ENCODE results near the gene ANKLE2. TPM values are rescaled to one million over a fixed set of nuclear protein-coding genes. Genes with fewer than 3 reads are reported as not detected.

Gene ANKLE2
- total RNA-seq, 1 donor from 2014 or later, result 136 TPM

GRCh38 chr12:132726386-132726785, 35.2 kb downstream of the ANKLE2 start:
- intact Hi-C loops (cut with micrococcal nuclease), result no loop called here
- TF ChIP-seq CTCF (IDR thresholded peaks at IDR 0.05), result no peak
- peaks cover 90% of the 10 kb centered on the region for H3K36me3 Mint-ChIP-seq (ENCODE audit: low read depth)
- H3K9me3 Mint-ChIP-seq, result no peaks in the 10 kb centered on the region
- no peaks in the 10 kb centered on the region for H3K27me3 Mint-ChIP-seq
- no peaks in the 10 kb centered on the region for H3K4me1 Mint-ChIP-seq
- H3K4me3 Mint-ChIP-seq, result no peak overlapping the region
- CTCF ChIA-PET, result no interaction called here
- no peak for DNase-seq
- no peak overlapping the region for H3K27ac Mint-ChIP-seq
- POLR2A ChIA-PET, result no interaction called here
- ATAC-seq (ENCODE audit: low read depth), result no peak

GRCh38 chr12:132724506-132725241, 37.0 kb downstream of the ANKLE2 start:
- no peak overlapping the region for H3K27ac Mint-ChIP-seq
- H3K27me3 Mint-ChIP-seq, result no peaks in the 10 kb centered on the region
- no peak for TF ChIP-seq CTCF (IDR thresholded peaks at IDR 0.05)
- DNase-seq, result no peak
- ChIA-PET POLR2A (interaction anchor here (0.8 kb wide), 1 partner anchor 11 kb away, joined by 3 read pairs; no protein-coding TSS in a partner anchor), CTCF (no interaction called here)
- H3K9me3 Mint-ChIP-seq, result no peaks in the 10 kb centered on the region
- no peak for ATAC-seq (ENCODE audit: low read depth)
- intact Hi-C loops (cut with micrococcal nuclease), result no loop called here
- H3K4me3 Mint-ChIP-seq, result no peak overlapping the region
- no peaks in the 10 kb centered on the region for H3K4me1 Mint-ChIP-seq
- H3K36me3 Mint-ChIP-seq (ENCODE audit: low read depth), result peaks cover 88% of the 10 kb centered on the region

- intact Hi-C loops (cut with micrococcal nuclease), result no loop called here
- ATAC-seq (ENCODE audit: low read depth), result no peak
- ChIA-PET POLR2A (interaction anchor here (0.8 kb wide), 1 partner anchor 10 kb away, joined by 3 read pairs; no protein-coding TSS in a partner anchor), CTCF (no interaction called here)
- Mint-ChIP-seq H3K36me3 (ENCODE audit: low read depth) (peaks cover 92% of the 10 kb centered on the region), H3K4me1 (no peaks in the 10 kb centered on the region), H3K4me3 (no peak overlapping the region), H3K27ac (no peak overlapping the region), H3K27me3 (no peaks in the 10 kb centered on the region), H3K9me3 (no peaks in the 10 kb centered on the region)
- DNase-seq, result no peak
- TF ChIP-seq CTCF (IDR thresholded peaks at IDR 0.05), result no peak
These were observed 37.9 kb downstream of the ANKLE2 start for GRCh38 chr12:132723764-132724140.

GRCh38 chr12:132723015-132723763, 38.4 kb downstream of the ANKLE2 start:
- TF ChIP-seq CTCF (IDR thresholded peaks at IDR 0.05), result no peak
- Mint-ChIP-seq H3K4me1 (no peaks in the 10 kb centered on the region), H3K9me3 (no peaks in the 10 kb centered on the region), H3K27ac (no peak overlapping the region), H3K4me3 (no peak overlapping the region), H3K27me3 (no peaks in the 10 kb centered on the region), H3K36me3 (ENCODE audit: low read depth) (peaks cover 89% of the 10 kb centered on the region)
- intact Hi-C loops (cut with micrococcal nuclease), result no loop called here
- ChIA-PET CTCF (no interaction called here), POLR2A (no interaction called here)
- DNase-seq, result no peak
- ATAC-seq (ENCODE audit: low read depth), result no peak

- no peaks in the 10 kb centered on the region for H3K9me3 Mint-ChIP-seq
- DNase-seq, result no peak
- no peak for ATAC-seq (ENCODE audit: low read depth)
- no peak overlapping the region for H3K4me3 Mint-ChIP-seq
- H3K27me3 Mint-ChIP-seq, result no peaks in the 10 kb centered on the region
- H3K27ac Mint-ChIP-seq, result no peak overlapping the region
- peaks cover 81% of the 10 kb centered on the region for H3K36me3 Mint-ChIP-seq (ENCODE audit: low read depth)
- intact Hi-C loops (cut with micrococcal nuclease), result no loop called here
- no peak for TF ChIP-seq CTCF (IDR thresholded peaks at IDR 0.05)
- H3K4me1 Mint-ChIP-seq, result no peaks in the 10 kb centered on the region
- ChIA-PET CTCF (no interaction called here), POLR2A (no interaction called here)
These were observed 40.9 kb downstream of the ANKLE2 start for GRCh38 chr12:132720606-132721345.
